H1 (cell line): ENCODE results near the gene SLC17A8. TPM values are rescaled to one million over a fixed set of nuclear protein-coding genes. Genes with fewer than 3 reads are reported as not detected.
A peak's percentile ranks its signal among the peaks of the same experiment; 100 is the strongest.

Experiments
- CTCF ChIA-PET: fragments of 300-600 bp; sonication (Branson Sonifier 250); formaldehyde crosslinking; loops from one replicate; lab custom pipeline; 2021; ENCODE audit not compliant: partially characterized antibody; lab: Charles Lee
- POLR2A ChIA-PET: fragments of 300-600 bp; sonication (Branson Sonifier 250); formaldehyde crosslinking; loops from one replicate; lab custom pipeline; 2021; ENCODE audit warnings: inconsistent platforms; ENCODE audit not compliant: partially characterized antibody; lab: Charles Lee
- DNase-seq, 2 experiments: peaks; one replicate each; pipeline versions ENCODE4 v3.0.0 to v3.0.0-alpha.2; 2010 to 2022; ENCODE audit warnings: low spot score in 2 of 2, low read depth in 1 of 2, mixed read lengths in 1 of 2
- FAIRE-seq: peaks from 2 replicates; lab custom pipeline; 2011; peaks lifted over from hg19 to GRCh38; lab: Jason Lieb, UNC
- H2AFZ ChIP-seq: 2 replicates; pipeline ENCODE4 v1.8.1; 2012; ENCODE audit warnings: low read length, inconsistent platforms
- H2AK5ac ChIP-seq: 2 replicates; pipeline ENCODE4 v1.6.1; 2013; ENCODE audit warnings: low read depth, low read length
- H2BK120ac ChIP-seq: replicated peaks from 2 replicates; pipeline ENCODE3; 2013; ENCODE audit warnings: low read depth, low read length, inconsistent platforms
- H2BK12ac ChIP-seq: 2 replicates; pipeline ENCODE4 v1.6.1; 2013; ENCODE audit warnings: low read depth, low read length
- H2BK15ac ChIP-seq: 2 replicates; pipeline ENCODE4 v1.6.1; 2013; ENCODE audit warnings: low read length
- H2BK20ac ChIP-seq: 2 replicates; pipeline ENCODE4 v1.6.1; 2013; ENCODE audit warnings: low read length
- H2BK5ac ChIP-seq: 2 replicates; pipeline ENCODE4 v1.6.1; 2013; ENCODE audit warnings: low read depth, low read length
- H3K14ac ChIP-seq: 2 replicates; pipeline ENCODE4 v1.6.1; 2013; ENCODE audit warnings: inconsistent platforms; ENCODE audit not compliant: insufficient read length
- H3K18ac ChIP-seq: 2 replicates; pipeline ENCODE4 v1.6.1; 2013; ENCODE audit warnings: low read length; ENCODE audit errors: extremely low read depth
- H3K23ac ChIP-seq: 2 replicates; pipeline ENCODE4 v1.6.1; 2013; ENCODE audit warnings: inconsistent platforms; ENCODE audit not compliant: insufficient read length
- H3K23me2 ChIP-seq: 2 replicates; pipeline ENCODE4 v1.6.1; 2013; ENCODE audit warnings: low read depth, low read length
- H3K27ac ChIP-seq: 2 replicates; pipeline ENCODE4 v1.6.1; 2011; ENCODE audit warnings: low read depth, low read length, inconsistent platforms
- H3K27me3 ChIP-seq, 4 experiments: replicated peaks in 1 of 4; 1 replicate in 1 of 4; 2 replicates in 3 of 4; pipeline versions ENCODE4 v1.6.1 to v1.8.1; 2011 to 2013; ENCODE audit warnings: low read length in 3 of 4, mild to moderate bottlenecking in 3 of 4, inconsistent platforms in 2 of 4, mixed read lengths in 2 of 4, moderate library complexity in 1 of 4; ENCODE audit not compliant: control insufficient read depth in 3 of 4, insufficient read depth in 3 of 4; ENCODE audit errors: extremely low read depth in 1 of 4
- H3K36me3 ChIP-seq, 4 experiments: 2 replicates each; pipeline versions ENCODE4 v1.6.1 to v1.8.1; 2011 to 2013; ENCODE audit warnings: mild to moderate bottlenecking in 4 of 4, low read length in 3 of 4, moderate library complexity in 2 of 4, control low read depth in 1 of 4, inconsistent platforms in 1 of 4; ENCODE audit not compliant: insufficient read depth in 4 of 4, control insufficient read depth in 2 of 4
- H3K4ac ChIP-seq: replicated peaks from 2 replicates; pipeline ENCODE3; 2013; ENCODE audit warnings: low read length, low read depth, mixed read lengths, inconsistent platforms; ENCODE audit not compliant: insufficient read length
- H3K4me1 ChIP-seq, 4 experiments: replicated peaks in 1 of 4; 1 replicate in 1 of 4; 2 replicates in 3 of 4; pipeline versions ENCODE4 v1.6.1 to v1.8.1; 2011 to 2013; ENCODE audit warnings: low read length in 3 of 4, inconsistent platforms in 2 of 4, mixed read lengths in 1 of 4; ENCODE audit not compliant: insufficient read depth in 4 of 4, control insufficient read depth in 3 of 4
- H3K4me2 ChIP-seq, 2 experiments: 2 replicates each; pipeline versions ENCODE4 v1.6.1 to v1.8.1; 2011 to 2013; ENCODE audit warnings: low read depth in 2 of 2, low read length in 2 of 2, control low read depth in 1 of 2, inconsistent platforms in 1 of 2, mild to moderate bottlenecking in 1 of 2; ENCODE audit not compliant: insufficient read depth in 1 of 2
- H3K4me3 ChIP-seq, 4 experiments: fragments of 200-600, 300-600 bp in 1 of 4; sonication (generic), shearing (Covaris generic), sonication (Bioruptor Twin) in 1 of 4; 2 replicates each; pipeline versions ENCODE4 v1.5.1 to v1.8.1; 2011 to 2016; ENCODE audit warnings: low read length in 4 of 4, low read depth in 3 of 4, control low read depth in 2 of 4, inconsistent platforms in 2 of 4, mild to moderate bottlenecking in 2 of 4, mixed read lengths in 1 of 4, moderate library complexity in 1 of 4; ENCODE audit not compliant: insufficient read depth in 2 of 4; ENCODE audit errors: extremely low read depth in 1 of 4
- H3K56ac ChIP-seq: replicated peaks from 2 replicates; pipeline ENCODE3; 2013; ENCODE audit warnings: low read depth, mild to moderate bottlenecking, mixed read lengths, low read length, inconsistent platforms; ENCODE audit not compliant: insufficient read length
- H3K79me1 ChIP-seq: 2 replicates; pipeline ENCODE4 v1.6.1; 2013; ENCODE audit warnings: low read depth, low read length, control low read depth
- H3K79me2 ChIP-seq, 2 experiments: 2 replicates each; pipeline versions ENCODE4 v1.6.1 to v1.8.1; 2012 to 2013; ENCODE audit warnings: low read length in 2 of 2, mild to moderate bottlenecking in 2 of 2, inconsistent platforms in 1 of 2; ENCODE audit not compliant: insufficient read depth in 2 of 2, control insufficient read depth in 1 of 2
- H3K9ac ChIP-seq, 4 experiments: replicated peaks in 1 of 4; 1 replicate in 1 of 4; 2 replicates in 3 of 4; pipeline versions ENCODE4 v1.6.1 to v1.8.1; 2011 to 2013; ENCODE audit warnings: low read depth in 3 of 4, low read length in 3 of 4, control low read depth in 2 of 4, mild to moderate bottlenecking in 2 of 4, moderate library complexity in 2 of 4, inconsistent platforms in 1 of 4; ENCODE audit errors: extremely low read depth in 1 of 4
- H3K9me3 ChIP-seq, 2 experiments: 2 replicates each; pipeline versions ENCODE4 v1.6.1 to v1.8.1; 2012 to 2013; ENCODE audit warnings: mild to moderate bottlenecking in 2 of 2, moderate library complexity in 2 of 2, control low read depth in 1 of 2, inconsistent platforms in 1 of 2, low read depth in 1 of 2, low read length in 1 of 2, mixed read lengths in 1 of 2; ENCODE audit not compliant: insufficient read depth in 2 of 2
- H4K20me1 ChIP-seq, 2 experiments: replicated peaks in 1 of 2; 2 replicates each; pipeline versions ENCODE3 to v1.8.1; 2011 to 2013; ENCODE audit warnings: inconsistent platforms in 2 of 2, low read length in 2 of 2, mild to moderate bottlenecking in 1 of 2; ENCODE audit not compliant: insufficient read depth in 2 of 2, control insufficient read depth in 1 of 2
- H4K5ac ChIP-seq: 2 replicates; pipeline ENCODE4 v1.6.1; 2013; ENCODE audit warnings: low read length, low read depth, mixed read lengths, inconsistent platforms; ENCODE audit not compliant: insufficient read length
- H4K8ac ChIP-seq: 2 replicates; pipeline ENCODE4 v1.8.0; 2013; ENCODE audit warnings: mild to moderate bottlenecking, moderate library complexity, low read length, inconsistent platforms; ENCODE audit not compliant: insufficient read depth; ENCODE audit errors: extremely low read depth
- H4K91ac ChIP-seq: replicated peaks from 2 replicates; pipeline ENCODE3; 2013; ENCODE audit warnings: low read length, mixed read lengths, inconsistent platforms; ENCODE audit not compliant: insufficient read length
- CEBPB ChIP-seq: IDR thresholded peaks from 2 replicates; pipeline ENCODE4 v1.6.1; 2012; ENCODE audit warnings: low read depth, low read length
- JUN ChIP-seq: IDR thresholded peaks from 2 replicates; pipeline ENCODE4 v1.6.1; 2011; ENCODE audit warnings: low read depth, mild to moderate bottlenecking, improper control_type of control experiment, low read length
- ZNF274 ChIP-seq: IDR thresholded peaks from 2 replicates; pipeline ENCODE4 v1.7.0; 2012; ENCODE audit warnings: low read length, borderline replicate concordance; ENCODE audit errors: extremely low read depth
- WGBS, 2 experiments: shearing (Covaris generic) in 1 of 2; methylation state at CpG; one replicate each; pipeline versions ENCODE4 v1.1.6 to v1.1.7; 2013 to 2015; ENCODE audit warnings: low lambda C conversion rate in 2 of 2, mixed read lengths in 2 of 2, inconsistent platforms in 1 of 2, low coverage in 1 of 2, missing lambda C conversion rate in 1 of 2; ENCODE audit not compliant: insufficient replicate concordance in 2 of 2, insufficient coverage in 1 of 2, insufficient read length in 1 of 2; ENCODE audit errors: extremely low coverage in 1 of 2, missing lambda C conversion rate in 1 of 2; 5-methylcytosine and 5-hydroxymethylcytosine counted together
- polyA plus RNA-seq, 7 experiments: library from polyadenylated mRNA; depleted of rRNA in 3 of 7; stranded (reverse) in 5 of 7; unstranded in 2 of 7; fragments of >200 nt in 5 of 7; fragments of 200-250 nt in 2 of 7; gene quantifications; 1 replicate in 5 of 7; 2 replicates in 1 of 7; 4 replicates in 1 of 7; pipeline versions ENCODE4 v1.2.1 to v1.2.3, GENCODE V29; 2011 to 2013; ENCODE audit warnings: missing spikeins in 2 of 7, mixed read lengths in 2 of 7
- total RNA-seq: library from RNA; stranded (reverse); fragmentation: NEBNext Ultra II Directional; extraction: Animal tissue kit (Norgen Biotek cat#: 25700); gene quantifications from 2 replicates; pipeline ENCODE4 v1.2.1, GENCODE V29; 2021

The SLC17A8 gene
- total and polyA plus RNA-seq, 2 of the 8 experiments (the other 6 are each of a cell fraction or from before 2014, with no cell fraction given), result 0.14 to 0.30 TPM

- Histone ChIP-seq H2AK5ac (no peak overlapping the region), H3K79me1 (no peaks in the 10 kb centered on the region), H2BK20ac (no peak overlapping the region), H3K27me3 (no peaks in the 10 kb centered on the region), H3K9me3 (no peaks in the 10 kb centered on the region), H3K36me3 (no peaks in the 10 kb centered on the region), H3K18ac (no peak overlapping the region), H3K14ac (no peak overlapping the region), H2AFZ (no peak overlapping the region), H2BK120ac (no peak overlapping the region), H3K4me3 (no peak overlapping the region), H3K27ac (no peak overlapping the region), H3K9ac (no peak overlapping the region), H3K56ac (no peak overlapping the region), H2BK5ac (no peak overlapping the region), H4K91ac (no peak overlapping the region), H3K23me2 (no peaks in the 10 kb centered on the region), H3K79me2 (no peaks in the 10 kb centered on the region), H3K23ac (no peak overlapping the region), H3K4ac (no peak overlapping the region), H4K5ac (no peak overlapping the region), H3K4me2 (no peak overlapping the region), H3K4me1 (peaks cover 0 to 3% (median 1%) of the 10 kb centered on the region in 4 experiments; a peak in 4 of 7 replicates), H4K8ac (peak overlapping the region; percentile 57; the same call in 1 of the 2 replicates), H2BK15ac (no peak overlapping the region), H4K20me1 (no peaks in the 10 kb centered on the region), H2BK12ac (no peak overlapping the region)
- POLR2A ChIA-PET, result interaction anchor here (0.5 kb wide), 1 partner anchor 48 kb away, joined by 4 read pairs; no protein-coding TSS in a partner anchor
- no peak for DNase-seq
- no peak for FAIRE-seq
- WGBS, 2 experiments, result 100% methylated on average over 2 of the region's 2 CpGs; no CpG with 5 or more reads in 1 of the 2 experiments
- CTCF ChIA-PET, result interaction anchor here (0.6 to 3.2 kb wide), 6 partner anchors 14 to 164 kb away, joined by 3 to 18 read pairs (median 3); no protein-coding TSS in a partner anchor
- no peak for TF ChIP-seq JUN
- no peak for TF ChIP-seq CEBPB
- no peak for TF ChIP-seq ZNF274
Observed at GRCh38 chr12:100399095-100399494, 42.2 kb downstream of the SLC17A8 start.
